B cell (primary cell): ENCODE data around the gene RGR. TPM values are rescaled to one million over a fixed set of nuclear protein-coding genes. Genes with fewer than 3 reads are reported as not detected.

Experiments used
- ATAC-seq: fragments of 200-7000 bp; cut with Tn5 transposase; one replicate; pipeline ENCODE4 v1.10.0; 2021; ENCODE audit warnings: low read depth, mild to moderate bottlenecking, moderate number of reproducible peaks, moderate library complexity
- CTCF ChIA-PET: fragments of 350-600 bp; sonication (Branson Sonifier 250); formaldehyde crosslinking; loops from one replicate; lab custom pipeline; 2021; ENCODE audit warnings: antibody characterized with exemption, inconsistent platforms; lab: Charles Lee
- POLR2A ChIA-PET: fragments of 350-600 bp; sonication (Branson Sonifier 250); formaldehyde crosslinking; loops from one replicate; lab custom pipeline; 2021; ENCODE audit warnings: antibody characterized with exemption; lab: Charles Lee
- DNase-seq: peaks from one replicate; pipeline ENCODE4 v3.0.0; 2013
- H2AFZ ChIP-seq: 2 replicates; pipeline ENCODE4 v1.6.1; 2012; ENCODE audit warnings: mild to moderate bottlenecking, low read depth, low read length; ENCODE audit not compliant: insufficient read depth, poor library complexity, severe bottlenecking
- H3K27ac ChIP-seq, 2 donors: 1 replicate in 1 of 2; 2 replicates in 1 of 2; pipeline ENCODE4 v1.5.1; 2012 to 2013; ENCODE audit warnings: low read length in 2 of 2, mild to moderate bottlenecking in 2 of 2, moderate library complexity in 1 of 2
- H3K27me3 ChIP-seq, 4 experiments: fragments of 200-600 bp in 1 of 4; sonication (generic) in 1 of 4; replicated peaks in 1 of 4; 1 replicate in 2 of 4; 2 replicates in 2 of 4; pipeline versions ENCODE4 v1.6.1 to v1.7.0; 2013 to 2016; ENCODE audit warnings: low read length in 3 of 4, mild to moderate bottlenecking in 2 of 4, mixed read lengths in 1 of 4, moderate library complexity in 1 of 4; ENCODE audit not compliant: insufficient read depth in 4 of 4, control insufficient read depth in 3 of 4; ENCODE audit errors: control extremely low read depth in 1 of 4
- H3K36me3 ChIP-seq, 2 experiments: replicated peaks in 1 of 2; 1 replicate in 1 of 2; 2 replicates in 1 of 2; pipeline versions ENCODE4 v1.6.1 to v1.7.1; 2013; ENCODE audit warnings: low read length in 1 of 2; ENCODE audit not compliant: insufficient read depth in 2 of 2, control insufficient read depth in 1 of 2; ENCODE audit errors: control extremely low read depth in 1 of 2, extremely low read depth in 1 of 2
- H3K4me1 ChIP-seq, 2 donors: fragments of 200-600 bp in 1 of 2; sonication (generic) in 1 of 2; 1 replicate in 1 of 2; 2 replicates in 1 of 2; pipeline versions ENCODE4 v1.5.1 to v1.6.1; 2013 to 2017; ENCODE audit warnings: low read length in 2 of 2; ENCODE audit not compliant: control insufficient read depth in 2 of 2, insufficient read depth in 2 of 2
- H3K4me2 ChIP-seq: replicated peaks from 2 replicates; pipeline ENCODE3; 2012; ENCODE audit warnings: mild to moderate bottlenecking, low read depth, low read length; ENCODE audit not compliant: poor library complexity, severe bottlenecking
- H3K4me3 ChIP-seq, 5 experiments: fragments of 200-600 bp in 1 of 5; sonication (generic) in 1 of 5; 1 replicate in 3 of 5; 2 replicates in 2 of 5; pipeline versions ENCODE4 v1.5.1 to v1.7.0; 2011 to 2016; ENCODE audit warnings: low read length in 4 of 5, mild to moderate bottlenecking in 4 of 5, low read depth in 2 of 5, control low read depth in 1 of 5, moderate library complexity in 1 of 5; ENCODE audit not compliant: insufficient read depth in 1 of 5; ENCODE audit errors: control extremely low read depth in 1 of 5, extremely low read depth in 1 of 5
- H3K79me2 ChIP-seq: fragments of 200-600 bp; sonication (generic); one replicate; pipeline ENCODE4 v1.6.0; 2016; ENCODE audit warnings: low read length; ENCODE audit not compliant: control insufficient read depth, insufficient read depth
- H3K9ac ChIP-seq: fragments of 200-600 bp; sonication (generic); 2 replicates; pipeline ENCODE4 v1.6.1; 2017; ENCODE audit warnings: mild to moderate bottlenecking, low read length, moderate library complexity
- H3K9me3 ChIP-seq, 3 donors: one replicate each; pipeline versions ENCODE4 v1.6.1 to v1.7.1; 2013; ENCODE audit warnings: low read length in 2 of 3; ENCODE audit not compliant: control insufficient read depth in 2 of 3, insufficient read depth in 1 of 3; ENCODE audit errors: control extremely low read depth in 1 of 3
- H4K20me1 ChIP-seq: 2 replicates; pipeline ENCODE4 v1.6.0; 2012; ENCODE audit warnings: mild to moderate bottlenecking, low read length; ENCODE audit not compliant: insufficient read depth, control insufficient read depth, poor library complexity, severe bottlenecking
- H3K27ac Mint-ChIP-seq: one replicate; pipeline ENCODE4 v1.8.0; 2021; ENCODE audit warnings: mixed read lengths
- H3K27me3 Mint-ChIP-seq: one replicate; pipeline ENCODE4 v1.8.0; 2021; ENCODE audit warnings: mixed read lengths
- H3K4me1 Mint-ChIP-seq: one replicate; pipeline ENCODE4 v1.8.0; 2021; ENCODE audit warnings: mixed read lengths
- H3K4me3 Mint-ChIP-seq: one replicate; pipeline ENCODE4 v1.8.0; 2021; ENCODE audit warnings: mixed read lengths
- H3K9me3 Mint-ChIP-seq: one replicate; pipeline ENCODE4 v1.8.0; 2022; ENCODE audit warnings: mixed read lengths; ENCODE audit not compliant: insufficient read depth
- CTCF ChIP-seq: fragments of 200-600 bp; IDR thresholded peaks from one replicate; pipeline ENCODE4 v1.8.0; 2022; ENCODE audit warnings: antibody characterized with exemption, mild to moderate bottlenecking
- EZH2 ChIP-seq: IDR thresholded peaks from 2 replicates; pipeline ENCODE4 v1.6.1; 2012; ENCODE audit warnings: borderline replicate concordance, low read depth, mild to moderate bottlenecking, moderate library complexity, low read length; ENCODE audit not compliant: insufficient read depth, poor library complexity, severe bottlenecking
- WGBS: methylation state at CpG from one replicate; pipeline ENCODE4 v1.1.5; 2013; ENCODE audit warnings: missing lambda C conversion rate; ENCODE audit not compliant: insufficient coverage; 5-methylcytosine and 5-hydroxymethylcytosine counted together
- intact Hi-C: fragments of 100-400 bp; cut with micrococcal nuclease; formaldehyde crosslinking; loops from one replicate; pipeline ENCODE4 v1.10.0; 2022
- polyA plus RNA-seq: library from polyadenylated mRNA; depleted of rRNA; stranded (reverse); fragments of >200 nt; gene quantifications from 2 replicates; pipeline ENCODE4 v1.2.3, GENCODE V29; 2012
- total RNA-seq, 2 donors: library from RNA; stranded (reverse); fragments of 120-200 nt in 1 of 2; gene quantifications; 1 replicate in 1 of 2; 2 replicates in 1 of 2; pipeline versions ENCODE4 v1.2.3 to v1.2.4, GENCODE V29; 2013 to 2022

The RGR gene
- total and polyA plus RNA-seq, 2 donors (not counting 1 experiment from before 2014, with no cell fraction given): not detected

GRCh38 chr10:84235096-84235495 lies 9.8 kb upstream of the RGR start:
- no peak overlapping the region for H2AFZ ChIP-seq
- H3K4me1 ChIP-seq: no peaks in the 10 kb centered on the region
- no peaks in the 10 kb centered on the region for H3K79me2 ChIP-seq
- ATAC-seq (no peak), DNase-seq (no peak)
- H3K4me3 ChIP-seq: no peak overlapping the region
- H3K27ac ChIP-seq: no peak overlapping the region
- no peaks in the 10 kb centered on the region for H3K36me3 ChIP-seq
- no peak overlapping the region for H3K4me2 ChIP-seq
- ChIA-PET CTCF (no interaction called here), POLR2A (no interaction called here)
- H3K4me3 Mint-ChIP-seq: no peak overlapping the region
- peaks cover 25% of the 10 kb centered on the region for H3K27me3 Mint-ChIP-seq
- H3K27me3 ChIP-seq: peaks cover 0 to 8% (median 0%) of the 10 kb centered on the region in 4 experiments
- intact Hi-C loops: no loop called here
- TF ChIP-seq CTCF: no peak
- no peak for TF ChIP-seq EZH2
- no peaks in the 10 kb centered on the region for H3K9me3 Mint-ChIP-seq
- H3K9ac ChIP-seq: no peak overlapping the region
- H3K4me1 Mint-ChIP-seq: no peaks in the 10 kb centered on the region
- H3K9me3 ChIP-seq: peaks cover 0 to 6% (median 0%) of the 10 kb centered on the region in 3 donors
- no peaks in the 10 kb centered on the region for H4K20me1 ChIP-seq
- 83% methylated on average over 2 of the region's 4 CpGs for WGBS
- H3K27ac Mint-ChIP-seq: no peak overlapping the region

DNA sequence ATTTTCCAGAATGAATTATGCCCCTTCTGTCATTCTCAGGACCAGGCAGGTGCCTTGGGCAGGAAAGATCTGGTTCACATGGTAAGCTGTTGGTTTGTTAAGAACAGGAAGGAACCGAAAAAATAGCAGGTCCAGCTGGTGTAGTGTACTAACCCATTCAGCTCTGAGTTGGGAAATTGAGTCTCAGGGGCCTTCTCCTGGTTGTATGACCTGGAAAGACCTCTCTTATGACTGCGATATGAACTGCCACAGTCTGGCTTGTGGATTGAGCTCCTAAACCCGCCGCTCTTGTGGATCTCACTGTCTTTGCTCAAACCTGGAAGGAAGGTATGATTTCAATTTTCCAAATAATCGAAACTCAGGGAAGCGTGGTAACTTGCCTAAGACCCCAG lies 8.1 kb upstream of the RGR start:
- WGBS: 82% methylated on average over 6 of the region's 6 CpGs
- Histone ChIP-seq H3K36me3 (no peaks in the 10 kb centered on the region), H3K4me1 (no peaks in the 10 kb centered on the region), H3K27ac (no peak overlapping the region), H3K9ac (no peak overlapping the region), H3K27me3 (peaks cover 0 to 8% (median 0%) of the 10 kb centered on the region in 4 experiments), H3K9me3 (peaks cover 0 to 6% (median 0%) of the 10 kb centered on the region in 3 donors), H4K20me1 (no peaks in the 10 kb centered on the region), H3K79me2 (no peaks in the 10 kb centered on the region), H3K4me2 (no peak overlapping the region), H3K4me3 (no peak overlapping the region), H2AFZ (no peak overlapping the region)
- intact Hi-C loops: no loop called here
- no peak for TF ChIP-seq CTCF
- TF ChIP-seq EZH2: no peak
- H3K4me3 Mint-ChIP-seq: no peak overlapping the region
- no peaks in the 10 kb centered on the region for H3K4me1 Mint-ChIP-seq
- no peak for ATAC-seq
- no peak overlapping the region for H3K27ac Mint-ChIP-seq
- POLR2A ChIA-PET: no interaction called here
- no peak for DNase-seq
- no peaks in the 10 kb centered on the region for H3K9me3 Mint-ChIP-seq
- peaks cover 16% of the 10 kb centered on the region for H3K27me3 Mint-ChIP-seq
- CTCF ChIA-PET: no interaction called here
